GM23248 (cell line): ENCODE data around the gene TFF1. TPM values are rescaled to one million over a fixed set of nuclear protein-coding genes. Genes with fewer than 3 reads are reported as not detected.
"Not testable (repeated sequence)": the region's sequence is repeated elsewhere in the genome, so short reads cannot be mapped to it uniquely, and the experiment has no call there.

Experiments used
- DNase-seq: peaks from one replicate; pipeline ENCODE4 v3.0.0-alpha.2; 2015
- H2AFZ ChIP-seq: fragments of 200-600 bp; sonication (generic); 2 replicates; pipeline ENCODE4 v1.6.1; 2016; ENCODE audit warnings: antibody characterized with exemption
- H3F3A ChIP-seq: fragments of 200-600 bp; sonication (generic); 2 replicates; pipeline ENCODE4 v1.6.1; 2016; ENCODE audit warnings: mild to moderate bottlenecking, antibody characterized with exemption, mixed run types; ENCODE audit not compliant: insufficient read depth
- H3K27ac ChIP-seq: fragments of 200-600 bp; sonication (generic); 2 replicates; pipeline ENCODE4 v1.5.1; 2016; ENCODE audit warnings: mild to moderate bottlenecking
- H3K27me3 ChIP-seq: fragments of 200-600 bp; sonication (generic); replicated peaks from 2 replicates; pipeline ENCODE4 v1.6.1; 2016; ENCODE audit warnings: mild to moderate bottlenecking; ENCODE audit not compliant: insufficient read depth
- H3K36me3 ChIP-seq: fragments of 200-600 bp; sonication (generic); 2 replicates; pipeline ENCODE4 v1.6.1; 2016; ENCODE audit warnings: low read depth, mild to moderate bottlenecking
- H3K4me1 ChIP-seq: fragments of 200-600 bp; sonication (generic); 2 replicates; pipeline ENCODE4 v1.6.1; 2016; ENCODE audit warnings: mild to moderate bottlenecking; ENCODE audit not compliant: insufficient read depth
- H3K4me2 ChIP-seq: fragments of 200-600 bp; sonication (generic); one replicate; pipeline ENCODE4 v1.6.1; 2016; ENCODE audit warnings: mild to moderate bottlenecking; ENCODE audit not compliant: unreplicated experiment
- H3K4me3 ChIP-seq: fragments of 200-600 bp; sonication (generic); 2 replicates; pipeline ENCODE4 v1.5.1; 2016; ENCODE audit warnings: mild to moderate bottlenecking
- H3K79me2 ChIP-seq: fragments of 200-600 bp; sonication (generic); 2 replicates; pipeline ENCODE4 v1.6.1; 2016; ENCODE audit warnings: mild to moderate bottlenecking; ENCODE audit not compliant: insufficient read depth
- H3K9ac ChIP-seq: fragments of 200-600 bp; sonication (generic); 2 replicates; pipeline ENCODE4 v1.6.1; 2016; ENCODE audit warnings: mild to moderate bottlenecking
- H3K9me2 ChIP-seq: fragments of 200-600 bp; sonication (generic); 2 replicates; pipeline ENCODE4 v1.6.1; 2016; ENCODE audit warnings: mixed run types, mild to moderate bottlenecking, moderate library complexity; ENCODE audit not compliant: insufficient read depth
- H3K9me3 ChIP-seq: fragments of 200-600 bp; sonication (generic); one replicate; pipeline ENCODE4 v1.6.1; 2017; ENCODE audit warnings: low read depth
- H4K20me1 ChIP-seq: fragments of 200-600 bp; sonication (generic); 2 replicates; pipeline ENCODE4 v1.6.0; 2016; ENCODE audit not compliant: insufficient read depth
- EZH2 ChIP-seq: fragments of 200-600 bp; sonication (generic); IDR thresholded peaks from 2 replicates; pipeline ENCODE4 v1.6.1; 2018; ENCODE audit warnings: antibody characterized with exemption, mild to moderate bottlenecking; ENCODE audit not compliant: insufficient read depth, poor library complexity, severe bottlenecking
- EZH2phosphoT487 ChIP-seq: fragments of 200-600 bp; sonication (generic); IDR thresholded peaks from 2 replicates; pipeline ENCODE4 v1.6.1; 2018; ENCODE audit warnings: antibody characterized with exemption, moderate library complexity, mild to moderate bottlenecking, low read depth; ENCODE audit not compliant: insufficient read depth
- WGBS, 2 experiments: methylation state at CpG; one replicate each; pipeline ENCODE4 v1.1.6; 2015 to 2017; ENCODE audit warnings: low lambda C conversion rate in 2 of 2, low coverage in 1 of 2; ENCODE audit errors: missing lambda C conversion rate in 2 of 2; 5-methylcytosine and 5-hydroxymethylcytosine counted together
- in situ Hi-C: fragments of 300-500 bp; cut with MboI; formaldehyde crosslinking; loops from 2 replicates; pipeline ENCODE4 v1.15.0; 2020
- polyA plus RNA-seq: library from polyadenylated mRNA; unstranded; fragments of >200 nt; fragmentation: Nextera tagmentation; extraction: Ambion mirVana; gene quantifications from 2 replicates; pipeline ENCODE4 v1.2.1, GENCODE V29; 2016
- total RNA-seq: library from RNA; depleted of rRNA; stranded (reverse); fragments of >200 nt; shearing (Covaris generic); gene quantifications from 2 replicates; pipeline ENCODE4 v1.2.3, GENCODE V29; 2014

TFF1 gene
- total and polyA plus RNA-seq, 2 experiments from 2014 or later, result not detected

- 44 to 47% methylated on average over 7 of the region's 7 CpGs for whole genome bisulfite sequencing, 2 experiments
- H3K79me2 ChIP-seq, result no peaks in the 10 kb centered on the region
- no peak for DNase-seq
- no peaks in the 10 kb centered on the region for H4K20me1 ChIP-seq
- in situ Hi-C loops, result no loop called here
- peaks cover 4% of the 10 kb centered on the region for H3K27me3 ChIP-seq
- H3K36me3 ChIP-seq, result no peaks in the 10 kb centered on the region
- H3K4me2 ChIP-seq, result no peak overlapping the region
- H3K9me3 ChIP-seq, result no peaks in the 10 kb centered on the region
- no peak overlapping the region for H3K9ac ChIP-seq
- no peaks in the 10 kb centered on the region for H3F3A ChIP-seq
- TF ChIP-seq EZH2phosphoT487 (no peak), EZH2 (no peak)
- no peak overlapping the region for H2AFZ ChIP-seq
- no peaks in the 10 kb centered on the region for H3K4me1 ChIP-seq
- H3K27ac ChIP-seq, result no peak overlapping the region
- H3K9me2 ChIP-seq, result no peaks in the 10 kb centered on the region
- H3K4me3 ChIP-seq, result no peak overlapping the region
Measured at GRCh38 chr21:42411197-42411869, 45.0 kb upstream of the TFF1 start.

GRCh38 chr21:42409366-42409765, 43.0 kb upstream of the TFF1 start:
- Histone ChIP-seq H3F3A (no peaks in the 10 kb centered on the region), H2AFZ (no peak overlapping the region), H3K27ac (no peak overlapping the region), H3K27me3 (peaks cover 4% of the 10 kb centered on the region), H3K4me2 (no peak overlapping the region), H3K4me3 (no peak overlapping the region), H3K36me3 (no peaks in the 10 kb centered on the region), H3K79me2 (no peaks in the 10 kb centered on the region), H3K9me2 (no peaks in the 10 kb centered on the region), H3K9ac (no peak overlapping the region), H4K20me1 (no peaks in the 10 kb centered on the region), H3K9me3 (no peaks in the 10 kb centered on the region), H3K4me1 (no peaks in the 10 kb centered on the region)
- WGBS, 2 experiments, result 25 to 31% methylated on average over 7 of the region's 7 CpGs
- in situ Hi-C loops, result no loop called here
- no peak for DNase-seq
- TF ChIP-seq EZH2phosphoT487, result no peak
- TF ChIP-seq EZH2, result no peak

GRCh38 chr21:42408718-42409117, 42.4 kb upstream of the TFF1 start:
- H3F3A ChIP-seq, H3K36me3 ChIP-seq, H3K9me3 ChIP-seq, H3K27me3 ChIP-seq, in situ Hi-C loops, H3K4me1 ChIP-seq, DNase-seq, H3K4me2 ChIP-seq, H4K20me1 ChIP-seq, H3K27ac ChIP-seq, H2AFZ ChIP-seq, H3K9ac ChIP-seq, H3K79me2 ChIP-seq, H3K4me3 ChIP-seq, H3K9me2 ChIP-seq: not testable (repeated sequence)
- 29 to 38% methylated on average over 5 of the region's 5 CpGs for WGBS, 2 experiments

- Histone ChIP-seq H3K36me3 (no peaks in the 10 kb centered on the region), H3K27ac (no peak overlapping the region), H3K9me3 (no peaks in the 10 kb centered on the region), H3K9ac (no peak overlapping the region), H4K20me1 (no peaks in the 10 kb centered on the region), H3K27me3 (peaks cover 4% of the 10 kb centered on the region), H3K4me1 (no peaks in the 10 kb centered on the region), H3K4me2 (no peak overlapping the region), H3K4me3 (no peak overlapping the region), H3F3A (no peaks in the 10 kb centered on the region), H2AFZ (no peak overlapping the region), H3K9me2 (no peaks in the 10 kb centered on the region), H3K79me2 (no peaks in the 10 kb centered on the region)
- TF ChIP-seq EZH2 (no peak), EZH2phosphoT487 (no peak)
- WGBS, 2 experiments, result 10 to 11% methylated on average over 5 of the region's 5 CpGs
- in situ Hi-C loops, result no loop called here
- no peak for DNase-seq
Measured at GRCh38 chr21:42407476-42407875, 41.1 kb upstream of the TFF1 start.

GRCh38 chr21:42406866-42407265, 40.5 kb upstream of the TFF1 start:
- in situ Hi-C loops, result no loop called here
- no peak for DNase-seq
- no peaks in the 10 kb centered on the region for H4K20me1 ChIP-seq
- H3K27me3 ChIP-seq, result peaks cover 4% of the 10 kb centered on the region
- H3K4me1 ChIP-seq, result no peaks in the 10 kb centered on the region
- no peaks in the 10 kb centered on the region for H3K36me3 ChIP-seq
- H3K79me2 ChIP-seq, result no peaks in the 10 kb centered on the region
- no peak overlapping the region for H3K4me3 ChIP-seq
- H3K9me3 ChIP-seq, result no peaks in the 10 kb centered on the region
- WGBS, 2 experiments, result 29 to 33% methylated on average over 7 of the region's 7 CpGs
- no peak overlapping the region for H3K9ac ChIP-seq
- no peaks in the 10 kb centered on the region for H3K9me2 ChIP-seq
- no peak overlapping the region for H3K4me2 ChIP-seq
- no peaks in the 10 kb centered on the region for H3F3A ChIP-seq
- no peak for TF ChIP-seq EZH2
- no peak for TF ChIP-seq EZH2phosphoT487
- no peak overlapping the region for H3K27ac ChIP-seq
- H2AFZ ChIP-seq, result no peak overlapping the region
